ENCODE results near the gene SSH3.

Gene SSH3

DNA sequence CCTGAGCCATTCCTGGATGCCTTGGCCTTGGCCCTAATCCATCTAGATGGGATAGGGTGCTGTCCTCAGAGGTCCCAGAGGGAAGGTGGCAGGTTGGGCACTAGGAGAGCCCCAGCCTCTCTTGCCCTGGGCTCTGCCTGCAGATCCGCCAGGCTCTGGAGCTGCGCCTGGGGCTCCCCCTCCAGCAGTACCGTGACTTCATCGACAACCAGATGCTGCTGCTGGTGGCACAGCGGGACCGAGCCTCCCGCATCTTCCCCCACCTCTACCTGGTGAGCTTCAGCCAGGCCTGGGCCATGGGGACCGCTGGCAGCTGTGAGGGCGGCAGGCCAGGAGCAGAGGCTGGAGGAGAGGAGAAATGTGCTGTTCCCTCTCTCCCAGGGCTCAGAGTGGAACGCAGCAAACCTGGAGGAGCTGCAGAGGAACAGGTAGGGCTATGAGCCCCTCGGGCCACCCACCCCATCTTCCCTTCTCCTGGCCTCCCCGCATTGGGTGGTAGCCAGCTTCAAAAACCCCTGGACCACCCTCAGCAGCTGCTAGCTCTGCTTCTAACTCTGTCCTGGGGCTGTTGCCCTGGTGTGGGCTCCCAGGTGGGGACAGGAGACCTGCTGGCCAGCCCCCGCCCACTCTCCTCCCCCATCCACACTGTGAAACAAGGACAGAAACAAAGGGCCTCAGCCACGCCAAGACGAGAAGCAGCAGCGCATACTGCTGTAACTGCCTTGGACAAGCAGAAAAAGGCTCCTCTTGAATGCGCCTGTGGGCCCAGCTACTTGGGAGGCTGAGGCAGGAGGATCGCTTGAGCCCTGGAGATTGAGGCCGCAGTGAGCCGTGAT, 4.9 kb downstream of the SSH3 start:
- Mint-ChIP-seq H3K4me1 (peaks cover 11% of the 10 kb centered on the region), H3K9me3 (no peaks in the 10 kb centered on the region), H3K27ac (no peak overlapping the region), H3K27me3 (no peaks in the 10 kb centered on the region), H3K4me3 (no peak overlapping the region), H3K36me3 (no peaks in the 10 kb centered on the region)
- no peak for ATAC-seq

DNA sequence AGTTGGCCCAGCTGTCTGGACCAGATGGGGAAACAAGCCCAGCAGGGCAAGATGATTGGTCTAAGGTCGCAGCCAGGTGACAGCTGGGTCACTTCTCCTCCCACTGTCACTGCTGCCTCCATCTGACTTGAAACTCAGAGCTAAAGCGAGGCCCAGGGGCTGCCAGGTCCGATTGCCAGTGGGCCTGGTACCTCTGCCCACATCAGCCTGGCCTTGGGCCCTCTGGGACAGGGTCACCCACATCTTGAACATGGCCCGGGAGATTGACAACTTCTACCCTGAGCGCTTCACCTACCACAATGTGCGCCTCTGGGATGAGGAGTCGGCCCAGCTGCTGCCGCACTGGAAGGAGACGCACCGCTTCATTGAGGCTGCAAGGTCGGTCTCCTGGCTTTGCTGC, 5.8 kb downstream of the SSH3 start:
- Mint-ChIP-seq H3K27ac (no peak overlapping the region), H3K4me1 (peaks cover 14% of the 10 kb centered on the region), H3K27me3 (no peaks in the 10 kb centered on the region), H3K36me3 (no peaks in the 10 kb centered on the region), H3K9me3 (no peaks in the 10 kb centered on the region), H3K4me3 (no peak overlapping the region)
- ATAC-seq: no peak

GRCh38 chr11:67309661-67310061, 6.3 kb downstream of the SSH3 start:
- Mint-ChIP-seq H3K9me3 (no peaks in the 10 kb centered on the region), H3K36me3 (no peaks in the 10 kb centered on the region), H3K4me3 (no peak overlapping the region), H3K27me3 (no peaks in the 10 kb centered on the region), H3K4me1 (peaks cover 14% of the 10 kb centered on the region), H3K27ac (no peak overlapping the region)
- no peak for ATAC-seq

DNA sequence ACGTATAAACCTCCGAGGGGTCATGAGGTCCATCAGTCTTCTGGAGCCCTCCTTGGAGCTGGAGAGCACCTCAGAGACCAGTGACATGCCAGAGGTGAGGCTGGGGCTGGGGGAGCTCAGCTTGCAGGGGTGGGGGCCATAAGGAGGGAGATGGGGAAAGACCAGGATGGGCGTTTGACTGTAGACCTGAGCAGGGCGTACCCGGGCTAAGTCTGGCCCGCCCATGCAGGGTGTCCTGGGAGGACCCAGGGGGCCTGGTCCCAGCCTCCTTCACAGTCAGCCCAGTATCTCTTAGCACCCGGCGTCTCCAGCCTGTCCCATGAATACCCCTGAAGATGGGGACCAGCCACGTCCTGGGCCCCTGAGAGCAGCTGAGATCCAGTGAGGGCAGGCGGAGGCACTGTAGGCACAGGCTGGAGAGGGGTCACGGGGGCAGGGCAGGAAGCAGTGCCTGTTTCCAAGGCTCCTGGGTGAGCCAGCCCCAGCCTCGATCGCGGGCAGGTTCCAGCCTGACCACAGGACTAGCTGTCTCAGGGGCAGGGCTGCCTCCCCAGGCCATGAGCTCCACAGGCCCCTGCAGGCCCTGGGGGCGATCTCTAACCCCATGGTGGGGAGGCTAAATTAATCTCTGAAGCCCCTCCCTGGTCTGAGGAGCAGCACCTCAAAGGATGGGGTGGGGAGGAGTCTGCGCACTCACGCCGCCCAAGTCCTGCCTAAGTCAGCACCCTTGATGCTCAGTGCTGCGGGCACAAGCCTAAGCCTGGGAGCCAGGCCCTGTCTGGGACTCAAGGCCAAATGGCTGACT, 7.1 kb downstream of the SSH3 start:
- Mint-ChIP-seq H3K27me3 (no peaks in the 10 kb centered on the region), H3K9me3 (no peaks in the 10 kb centered on the region), H3K27ac (no peak overlapping the region), H3K4me1 (peaks cover 14% of the 10 kb centered on the region), H3K4me3 (no peak overlapping the region), H3K36me3 (no peaks in the 10 kb centered on the region)
- peak; percentile 13 for ATAC-seq

DNA sequence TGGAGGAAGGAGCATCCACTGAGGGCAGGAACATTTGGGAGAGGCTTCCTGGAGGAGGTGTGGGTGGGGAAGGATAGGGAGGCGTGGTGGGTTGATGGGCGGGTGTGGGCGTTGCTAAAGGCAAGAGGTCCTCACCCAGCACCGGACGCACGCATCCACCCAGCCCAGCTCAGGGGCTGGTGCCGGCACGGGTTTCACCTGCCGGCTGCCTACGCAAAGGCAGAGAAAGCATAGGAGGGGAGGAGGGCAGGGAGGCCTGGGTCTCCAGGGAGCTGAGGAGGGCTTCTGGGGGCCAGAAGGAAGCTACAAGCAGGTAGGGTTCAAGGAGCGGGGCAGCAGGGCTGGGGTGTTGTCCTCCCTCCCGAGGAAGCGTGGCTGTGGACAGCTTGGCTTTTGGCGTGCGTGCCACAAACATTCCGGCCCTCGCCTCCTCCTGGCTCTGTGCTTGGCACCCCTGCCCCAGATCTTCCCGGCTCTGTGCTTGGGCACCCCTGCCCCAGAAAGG, 7.8 kb downstream of the SSH3 start:
- ATAC-seq: no peak
- H3K9me3 Mint-ChIP-seq: no peaks in the 10 kb centered on the region

DNA sequence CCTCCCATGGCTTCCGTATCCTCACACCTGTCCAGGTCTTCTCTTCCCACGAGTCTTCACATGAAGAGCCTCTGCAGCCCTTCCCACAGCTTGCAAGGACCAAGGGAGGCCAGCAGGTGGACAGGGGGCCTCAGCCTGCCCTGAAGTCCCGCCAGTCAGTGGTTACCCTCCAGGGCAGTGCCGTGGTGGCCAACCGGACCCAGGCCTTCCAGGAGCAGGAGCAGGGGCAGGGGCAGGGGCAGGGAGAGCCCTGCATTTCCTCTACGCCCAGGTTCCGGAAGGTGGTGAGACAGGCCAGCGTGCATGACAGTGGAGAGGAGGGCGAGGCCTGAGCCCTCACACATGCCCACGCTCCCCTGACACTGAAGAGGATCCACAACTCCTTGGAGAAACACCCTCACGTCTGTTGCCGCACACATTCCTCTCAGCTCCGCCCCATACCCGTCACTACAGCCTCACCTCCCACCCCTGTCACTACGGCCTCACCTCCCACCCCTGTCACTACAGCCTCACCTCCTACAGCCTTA, 8.3 kb downstream of the SSH3 start:
- Mint-ChIP-seq H3K36me3 (no peaks in the 10 kb centered on the region), H3K27ac (no peak overlapping the region), H3K4me3 (no peak overlapping the region), H3K4me1 (peaks cover 14% of the 10 kb centered on the region), H3K27me3 (no peaks in the 10 kb centered on the region), H3K9me3 (no peaks in the 10 kb centered on the region)
- ATAC-seq: no peak

More for the DNA sequence above, 7.8 kb downstream of the SSH3 start:
- no peak overlapping the region for H3K4me3 Mint-ChIP-seq
- peaks cover 14% of the 10 kb centered on the region for H3K4me1 Mint-ChIP-seq
- H3K36me3 Mint-ChIP-seq: no peaks in the 10 kb centered on the region
- no peaks in the 10 kb centered on the region for H3K27me3 Mint-ChIP-seq
- no peak overlapping the region for H3K27ac Mint-ChIP-seq

- H3K27me3 Mint-ChIP-seq: no peaks in the 10 kb centered on the region
- no peaks in the 10 kb centered on the region for H3K36me3 Mint-ChIP-seq
- no peaks in the 10 kb centered on the region for H3K9me3 Mint-ChIP-seq
- H3K4me1 Mint-ChIP-seq: peaks cover 14% of the 10 kb centered on the region
- ATAC-seq: no peak
- peak overlapping the region; percentile 53 for H3K27ac Mint-ChIP-seq
- H3K4me3 Mint-ChIP-seq: no peak overlapping the region
Observed at GRCh38 chr11:67312187-67313021, 9.1 kb downstream of the SSH3 start.

DNA sequence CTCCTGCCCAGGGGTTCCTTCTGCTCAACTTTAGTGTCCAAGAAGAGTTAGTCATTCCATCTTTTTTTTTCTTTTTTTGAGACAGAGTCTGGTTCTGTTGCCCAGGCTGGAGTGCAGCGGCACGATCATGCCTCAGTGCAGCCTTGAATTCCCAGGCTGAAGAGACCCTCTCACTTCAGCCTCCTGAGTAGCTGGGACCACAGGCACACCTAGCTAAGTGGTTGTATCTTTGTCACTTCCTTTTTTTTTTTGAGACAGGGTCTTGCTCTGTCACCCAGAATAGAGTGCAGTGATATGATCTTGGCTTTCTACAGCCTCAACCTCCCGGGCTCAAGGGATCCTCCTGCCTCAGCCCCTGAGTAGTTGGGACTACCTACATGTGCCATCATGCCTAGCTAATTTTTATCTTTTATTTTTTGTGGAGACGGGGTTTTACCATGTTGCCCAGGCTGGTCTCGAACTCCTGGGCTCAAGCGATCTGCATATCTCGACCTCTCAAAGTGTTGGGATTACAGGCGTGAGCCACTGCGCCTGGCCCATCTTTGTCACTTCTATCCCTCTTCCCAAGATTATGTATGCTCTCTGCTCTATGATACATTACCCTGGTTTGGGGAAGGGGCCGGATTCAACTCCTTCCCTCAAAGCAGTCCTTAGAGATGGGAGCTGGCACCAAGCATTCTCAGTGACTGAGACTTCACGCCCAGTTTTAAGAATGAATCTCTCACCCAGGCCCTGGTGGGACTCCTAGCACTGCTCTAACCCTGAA, 10.0 kb downstream of the SSH3 start:
- Mint-ChIP-seq H3K36me3 (no peaks in the 10 kb centered on the region), H3K4me3 (no peak overlapping the region), H3K27me3 (no peaks in the 10 kb centered on the region), H3K9me3 (no peaks in the 10 kb centered on the region), H3K27ac (peak overlapping the region; percentile 53), H3K4me1 (peaks cover 15% of the 10 kb centered on the region)
- ATAC-seq: no peak

DNA sequence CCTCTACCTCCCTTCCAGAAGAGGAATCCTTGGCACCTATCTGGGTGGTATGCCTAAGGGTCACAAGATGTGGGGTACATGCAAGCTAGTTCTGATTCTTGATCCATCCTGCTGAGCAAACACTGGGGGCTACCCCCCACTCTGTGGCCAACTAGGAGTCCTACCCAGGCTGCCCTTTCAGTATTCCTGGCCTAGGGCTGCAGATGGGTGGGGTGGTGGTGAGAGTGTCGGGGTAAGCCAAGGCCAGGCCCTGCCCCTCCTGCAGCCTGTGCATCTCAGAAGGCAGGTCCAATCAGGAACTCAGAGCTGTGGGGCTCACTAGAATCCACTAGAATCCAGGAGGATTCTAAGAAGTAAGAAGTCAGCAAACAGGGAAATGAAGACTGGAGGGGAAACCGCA, 10.9 kb downstream of the SSH3 start:
- Mint-ChIP-seq H3K27me3 (no peaks in the 10 kb centered on the region), H3K9me3 (no peaks in the 10 kb centered on the region), H3K4me1 (peaks cover 22% of the 10 kb centered on the region)

GRCh38 chr11:67315325-67315909, 12.1 kb downstream of the SSH3 start:
- no peaks in the 10 kb centered on the region for H3K27me3 Mint-ChIP-seq
- H3K27ac Mint-ChIP-seq: no peak overlapping the region
- peaks cover 22% of the 10 kb centered on the region for H3K4me1 Mint-ChIP-seq
- no peaks in the 10 kb centered on the region for H3K9me3 Mint-ChIP-seq
- no peak overlapping the region for H3K4me3 Mint-ChIP-seq
- no peaks in the 10 kb centered on the region for H3K36me3 Mint-ChIP-seq
- ATAC-seq: no peak

More for the DNA sequence above, 10.9 kb downstream of the SSH3 start:
- no peak for ATAC-seq
- Mint-ChIP-seq H3K4me3 (no peak overlapping the region), H3K27ac (peak overlapping the region; percentile 14), H3K36me3 (no peaks in the 10 kb centered on the region)

DNA sequence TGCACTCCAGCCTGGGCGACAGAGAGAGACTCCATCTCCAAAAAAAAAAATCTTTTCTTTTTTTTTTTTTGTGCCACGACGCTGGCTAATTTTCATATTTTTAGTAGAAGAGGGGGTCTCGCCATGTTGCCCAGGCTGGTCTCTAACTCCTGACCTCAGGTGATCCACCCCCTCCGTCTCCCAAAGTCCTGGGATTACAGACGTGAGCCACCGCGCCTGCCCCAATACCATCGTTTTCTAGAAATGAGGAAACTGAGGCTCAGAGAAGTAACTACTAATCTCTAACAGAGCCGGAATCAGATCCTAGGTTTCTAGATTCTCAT, 13.5 kb downstream of the SSH3 start:
- no peaks in the 10 kb centered on the region for H3K9me3 Mint-ChIP-seq
- peak overlapping the region; percentile 85 for H3K27ac Mint-ChIP-seq
- no peaks in the 10 kb centered on the region for H3K27me3 Mint-ChIP-seq
- H3K36me3 Mint-ChIP-seq: no peaks in the 10 kb centered on the region
- ATAC-seq: no peak
- peaks cover 22% of the 10 kb centered on the region for H3K4me1 Mint-ChIP-seq
- peak overlapping the region; percentile 92 for H3K4me3 Mint-ChIP-seq

DNA sequence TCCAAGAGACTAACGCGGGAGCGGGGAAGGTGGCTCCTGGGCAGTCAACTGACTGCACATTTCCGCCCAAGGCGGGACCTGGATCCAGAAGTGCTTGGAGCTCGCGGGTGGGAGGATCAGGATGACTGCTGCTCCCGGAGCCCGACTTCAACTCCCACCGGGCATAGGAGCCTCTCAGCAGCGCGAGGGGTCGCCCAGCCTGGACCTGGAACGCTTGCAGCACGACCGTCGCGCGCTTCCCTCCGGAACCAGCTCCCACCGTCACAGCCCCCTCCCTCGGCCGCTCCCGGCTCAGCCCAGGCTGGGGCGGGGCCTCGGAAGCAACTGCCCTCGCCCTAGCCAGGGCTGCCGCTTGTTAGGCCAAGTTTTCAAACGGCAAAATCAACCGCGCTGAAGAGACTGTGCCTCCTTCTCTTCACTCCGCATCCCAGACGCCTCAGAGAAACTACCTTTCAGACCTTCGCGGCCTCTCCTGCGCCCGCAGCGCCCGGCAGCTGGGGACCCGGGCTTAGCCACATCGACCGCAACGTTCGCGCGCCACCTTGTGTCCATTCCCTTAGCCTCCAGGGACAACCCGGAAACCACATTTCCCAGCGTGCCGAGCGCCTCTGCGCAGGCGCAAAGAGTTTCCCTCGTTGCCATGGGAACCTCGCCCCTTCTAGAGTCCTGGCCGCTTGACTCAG, 14.0 kb downstream of the SSH3 start:
- Mint-ChIP-seq H3K36me3 (no peaks in the 10 kb centered on the region), H3K27me3 (no peaks in the 10 kb centered on the region), H3K4me1 (peaks cover 20% of the 10 kb centered on the region), H3K27ac (peak overlapping the region; percentile 85), H3K9me3 (no peaks in the 10 kb centered on the region), H3K4me3 (peak overlapping the region; percentile 92)
- ATAC-seq: peak; percentile 92

- Mint-ChIP-seq H3K9me3 (no peaks in the 10 kb centered on the region), H3K36me3 (no peaks in the 10 kb centered on the region), H3K27ac (peak overlapping the region; percentile 85), H3K4me3 (peak overlapping the region; percentile 92), H3K27me3 (no peaks in the 10 kb centered on the region), H3K4me1 (peaks cover 13% of the 10 kb centered on the region)
- ATAC-seq: peak; percentile 49
Observed at GRCh38 chr11:67317888-67318555, 14.7 kb downstream of the SSH3 start.
